Uterus (tissue), 4 donors: ENCODE data around the gene INSYN2B. TPM values are rescaled to one million over a fixed set of nuclear protein-coding genes. Genes with fewer than 3 reads are reported as not detected.

Source experiments
- DNase-seq, 2 donors: peaks; one replicate each; pipeline ENCODE4 v3.0.0-alpha.2; 2019 to 2020
- H3K27ac ChIP-seq, 2 donors: fragments of 200-600 bp; sonication (generic); 1 replicate in 1 of 2; 2 replicates in 1 of 2; pipeline ENCODE4 v1.5.1; 2016 to 2018
- H3K27me3 ChIP-seq, 2 donors: fragments of 200-600 bp; sonication (generic); one replicate each; pipeline ENCODE4 v1.5.1; 2018 to 2019; ENCODE audit warnings: control low read depth in 1 of 2
- H3K36me3 ChIP-seq, 2 donors: fragments of 200-600 bp; sonication (generic); one replicate each; pipeline ENCODE4 v1.5.1; 2019; ENCODE audit warnings: control low read depth in 1 of 2
- H3K4me1 ChIP-seq, 2 donors: fragments of 200-600 bp; sonication (generic); one replicate each; pipeline ENCODE4 v1.5.1; 2018 to 2019; ENCODE audit warnings: control low read depth in 1 of 2
- H3K4me3 ChIP-seq, 2 donors: fragments of 200-600 bp; sonication (generic); 1 replicate in 1 of 2; 2 replicates in 1 of 2; pipeline ENCODE4 v1.5.1; 2018 to 2019; ENCODE audit warnings: mild to moderate bottlenecking in 1 of 2
- H3K9me3 ChIP-seq, 2 donors: fragments of 200-600 bp; sonication (generic); one replicate each; pipeline ENCODE4 v1.5.1; 2019; ENCODE audit warnings: control low read depth in 1 of 2
- POLR2A ChIP-seq, 2 donors: fragments of 450-650 bp; IDR thresholded peaks; one replicate each; pipeline ENCODE4 v1.6.1; 2016; ENCODE audit warnings: antibody characterized with exemption in 2 of 2, mild to moderate bottlenecking in 1 of 2, moderate library complexity in 1 of 2
- intact Hi-C: fragments of 100-400 bp; cut with DNase I; formaldehyde crosslinking; loops from one replicate; pipeline ENCODE4 v1.15.1; 2023; ENCODE audit warnings: low total_unique reads
- total RNA-seq, 4 donors: library from RNA; depleted of rRNA in 3 of 4; stranded (reverse); fragments of >200 nt in 3 of 4; gene quantifications; one replicate each; pipeline versions ENCODE4 v1.1.0 to v1.2.4, GENCODE V29; 2014 to 2023
- TF ChIP-seq, protein P1 (sequence below), 4 experiments: fragments of 200-600 bp in 2 of 4; fragments of 450-650 bp in 2 of 4; sonication (generic) in 2 of 4; IDR thresholded peaks; one replicate each; pipeline ENCODE4 v1.5.1; 2016 to 2019; ENCODE audit warnings: antibody characterized with exemption in 4 of 4, mild to moderate bottlenecking in 2 of 4, moderate library complexity in 1 of 4
- donor health status: DM: yes; HTN: yes; CAD: no.

INSYN2B gene
- total RNA-seq, 4 donors from 2014 or later: 0.34 to 2.4 TPM; not detected in 2

DNA sequence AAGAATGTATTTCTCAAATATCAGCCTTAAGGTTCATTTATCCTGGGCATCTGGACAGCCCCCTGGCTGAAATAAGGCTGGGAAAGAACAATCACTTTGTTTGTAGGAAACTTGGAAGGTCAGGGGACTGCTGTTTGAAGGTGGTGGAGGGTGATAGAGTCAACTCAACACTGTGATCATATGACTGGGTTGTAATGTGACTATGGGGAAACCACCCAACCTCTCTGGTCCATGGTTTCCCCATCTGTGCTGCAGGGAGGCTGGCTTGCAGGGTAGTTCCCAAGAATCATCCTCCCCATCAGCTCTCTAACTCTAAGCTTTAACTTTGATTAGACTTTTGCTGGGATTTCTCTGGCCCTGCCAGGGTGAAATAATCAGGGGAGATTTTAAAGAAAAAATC lies 10.0 kb downstream of the INSYN2B start:
- Histone ChIP-seq H3K4me3 (no peak overlapping the region), H3K9me3 (no peaks in the 10 kb centered on the region), H3K36me3 (no peaks in the 10 kb centered on the region), H3K27ac (no peak overlapping the region), H3K4me1 (no peaks in the 10 kb centered on the region), H3K27me3 (no peaks in the 10 kb centered on the region)
- TF ChIP-seq POLR2A (IDR thresholded peaks at IDR 0.05): no peak
- TF ChIP-seq, protein P1, sequence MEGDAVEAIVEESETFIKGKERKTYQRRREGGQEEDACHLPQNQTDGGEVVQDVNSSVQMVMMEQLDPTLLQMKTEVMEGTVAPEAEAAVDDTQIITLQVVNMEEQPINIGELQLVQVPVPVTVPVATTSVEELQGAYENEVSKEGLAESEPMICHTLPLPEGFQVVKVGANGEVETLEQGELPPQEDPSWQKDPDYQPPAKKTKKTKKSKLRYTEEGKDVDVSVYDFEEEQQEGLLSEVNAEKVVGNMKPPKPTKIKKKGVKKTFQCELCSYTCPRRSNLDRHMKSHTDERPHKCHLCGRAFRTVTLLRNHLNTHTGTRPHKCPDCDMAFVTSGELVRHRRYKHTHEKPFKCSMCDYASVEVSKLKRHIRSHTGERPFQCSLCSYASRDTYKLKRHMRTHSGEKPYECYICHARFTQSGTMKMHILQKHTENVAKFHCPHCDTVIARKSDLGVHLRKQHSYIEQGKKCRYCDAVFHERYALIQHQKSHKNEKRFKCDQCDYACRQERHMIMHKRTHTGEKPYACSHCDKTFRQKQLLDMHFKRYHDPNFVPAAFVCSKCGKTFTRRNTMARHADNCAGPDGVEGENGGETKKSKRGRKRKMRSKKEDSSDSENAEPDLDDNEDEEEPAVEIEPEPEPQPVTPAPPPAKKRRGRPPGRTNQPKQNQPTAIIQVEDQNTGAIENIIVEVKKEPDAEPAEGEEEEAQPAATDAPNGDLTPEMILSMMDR (IDR thresholded peaks at IDR 0.05): no peak
- intact Hi-C loops: no loop called here
- DNase-seq: no peak

DNA sequence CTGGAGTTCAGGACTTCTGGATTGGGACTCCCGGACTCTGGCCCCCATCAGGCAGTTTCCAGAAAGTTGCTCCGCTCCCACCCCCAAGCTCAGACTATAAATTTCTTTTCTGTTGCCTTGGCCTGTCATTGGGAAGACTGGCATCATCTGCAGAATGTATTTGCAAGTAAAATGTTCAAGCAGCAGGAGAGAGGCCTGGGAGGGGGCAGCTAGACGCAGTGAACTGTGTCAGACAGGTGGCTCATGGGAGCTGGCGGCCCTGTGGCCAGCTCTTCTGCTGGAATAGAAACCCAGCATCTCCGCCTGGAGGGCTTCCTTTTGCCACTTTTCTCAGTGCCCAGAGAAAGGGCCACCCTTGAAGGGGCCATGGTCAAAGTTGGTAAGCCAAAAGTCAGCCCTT lies 16.0 kb downstream of the INSYN2B start:
- Histone ChIP-seq H3K9me3 (no peaks in the 10 kb centered on the region), H3K27me3 (no peaks in the 10 kb centered on the region), H3K4me1 (no peaks in the 10 kb centered on the region), H3K27ac (no peak overlapping the region), H3K4me3 (no peak overlapping the region), H3K36me3 (no peaks in the 10 kb centered on the region)
- TF ChIP-seq POLR2A (IDR thresholded peaks at IDR 0.05): no peak
- TF ChIP-seq, protein P1 (IDR thresholded peaks at IDR 0.05): no peak
- no peak for DNase-seq
- intact Hi-C loops: no loop called here

DNA sequence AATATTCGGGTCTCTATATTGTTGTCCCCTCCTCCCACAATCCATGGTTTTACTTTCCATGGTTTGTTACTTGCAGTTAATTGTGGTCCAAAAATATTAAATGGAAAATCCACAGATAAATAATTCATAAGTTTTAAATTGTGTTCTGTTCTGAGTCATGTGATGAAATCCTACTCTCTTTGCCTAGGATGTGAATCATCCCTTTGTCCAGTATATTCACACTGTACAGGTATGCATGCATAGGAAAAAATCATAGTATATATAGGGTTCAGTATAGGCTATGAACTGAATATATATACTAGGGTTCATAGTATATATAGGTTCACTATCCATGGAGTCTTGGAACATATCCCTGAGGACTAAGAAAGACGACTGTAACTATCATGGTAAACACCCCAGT lies 19.6 kb downstream of the INSYN2B start:
- H3K4me1 ChIP-seq: no peaks in the 10 kb centered on the region
- no peaks in the 10 kb centered on the region for H3K9me3 ChIP-seq
- DNase-seq: no peak
- TF ChIP-seq, protein P1 (IDR thresholded peaks at IDR 0.05): no peak
- TF ChIP-seq POLR2A (IDR thresholded peaks at IDR 0.05): no peak
- no peak overlapping the region for H3K4me3 ChIP-seq
- no peaks in the 10 kb centered on the region for H3K36me3 ChIP-seq
- H3K27me3 ChIP-seq: no peaks in the 10 kb centered on the region
- no peak overlapping the region for H3K27ac ChIP-seq
- intact Hi-C loops: no loop called here

DNA sequence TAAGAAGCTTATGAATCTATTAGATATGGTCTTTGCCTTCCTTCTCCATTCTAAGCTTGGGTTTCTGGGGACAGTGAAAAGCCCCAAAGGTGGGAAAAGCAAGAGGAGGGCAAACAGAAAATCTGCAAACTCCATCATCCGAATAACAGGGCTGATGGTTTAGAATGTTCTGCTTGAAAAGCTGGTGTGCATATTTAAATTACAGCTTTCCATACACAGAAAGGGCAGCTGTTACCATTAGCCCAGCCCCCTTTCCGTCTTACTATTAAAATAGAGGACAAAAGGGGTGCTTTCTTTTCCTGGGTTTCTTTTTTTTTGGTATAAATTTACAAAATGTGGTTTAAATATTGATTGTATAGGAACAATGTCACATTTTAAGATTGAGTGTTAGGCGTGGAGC lies 22.0 kb downstream of the INSYN2B start:
- TF ChIP-seq, protein P1 (IDR thresholded peaks at IDR 0.05): no peak
- no peak for TF ChIP-seq POLR2A (IDR thresholded peaks at IDR 0.05)
- DNase-seq: no peak
- intact Hi-C loops: no loop called here

DNA sequence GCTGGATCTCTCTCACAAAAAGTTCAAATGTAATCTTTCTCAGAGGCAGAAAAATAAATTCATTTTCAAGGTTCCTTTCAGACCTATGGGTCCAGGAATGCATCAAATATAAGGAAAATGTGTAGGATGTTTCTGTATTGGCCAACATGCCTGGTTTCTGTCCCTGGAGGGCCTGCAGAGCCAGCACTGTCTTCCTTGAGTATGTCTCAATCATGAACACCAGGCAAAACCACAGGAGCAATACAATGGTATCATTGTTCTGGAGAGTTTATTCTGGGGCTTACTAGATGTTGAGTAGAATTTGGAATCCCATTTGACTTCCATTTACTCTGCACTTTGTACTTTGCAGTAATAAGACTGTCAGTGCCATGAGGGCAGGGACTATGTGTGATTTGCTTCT lies 23.5 kb downstream of the INSYN2B start:
- intact Hi-C loops: no loop called here
- TF ChIP-seq POLR2A (IDR thresholded peaks at IDR 0.05): no peak
- TF ChIP-seq, protein P1 (IDR thresholded peaks at IDR 0.05): no peak
- DNase-seq: no peak
- Histone ChIP-seq H3K27me3 (no peaks in the 10 kb centered on the region), H3K9me3 (no peaks in the 10 kb centered on the region), H3K4me1 (no peaks in the 10 kb centered on the region), H3K4me3 (no peak overlapping the region), H3K36me3 (no peaks in the 10 kb centered on the region), H3K27ac (no peak overlapping the region)

More for the DNA sequence above, 22.0 kb downstream of the INSYN2B start:
- H3K36me3 ChIP-seq: no peaks in the 10 kb centered on the region
- H3K27ac ChIP-seq: no peak overlapping the region
- no peaks in the 10 kb centered on the region for H3K27me3 ChIP-seq
- H3K4me1 ChIP-seq: no peaks in the 10 kb centered on the region
- no peaks in the 10 kb centered on the region for H3K9me3 ChIP-seq
- H3K4me3 ChIP-seq: no peak overlapping the region
